H1 (cell line): ENCODE results near the gene OR9I1. TPM values are rescaled to one million over a fixed set of nuclear protein-coding genes. Genes with fewer than 3 reads are reported as not detected.

Experiments used
- ATF3 ChIP-seq: IDR thresholded peaks from 2 replicates; pipeline ENCODE4 v1.6.1; 2011; ENCODE audit warnings: low read depth, mild to moderate bottlenecking, low read length; ENCODE audit not compliant: insufficient read depth
- CBX8 ChIP-seq: fragments of 300-800, 300-1000 bp; sonication (generic); IDR thresholded peaks from 2 replicates; pipeline ENCODE4 v1.7.1; 2016; ENCODE audit warnings: low read depth, low read length, borderline replicate concordance
- POLR2A ChIP-seq, 2 experiments: IDR thresholded peaks; 1 replicate in 1 of 2; 2 replicates in 1 of 2; pipeline ENCODE4 v1.6.1; 2011; ENCODE audit warnings: low read depth in 2 of 2, low read length in 2 of 2, mild to moderate bottlenecking in 2 of 2; ENCODE audit errors: control extremely low read depth in 1 of 2
- SIRT6 ChIP-seq: IDR thresholded peaks from one replicate; pipeline ENCODE4 v1.7.1; 2012; ENCODE audit warnings: low read length, inconsistent platforms
- SIX5 ChIP-seq: IDR thresholded peaks from 2 replicates; pipeline ENCODE4 v1.6.1; 2011; ENCODE audit warnings: mild to moderate bottlenecking, low read depth, low read length
- SRF ChIP-seq: IDR thresholded peaks from 2 replicates; pipeline ENCODE4 v1.6.1; 2011; ENCODE audit warnings: mild to moderate bottlenecking, low read depth, low read length, moderate library complexity
- polyA plus RNA-seq, 7 experiments: library from polyadenylated mRNA; depleted of rRNA in 3 of 7; stranded (reverse) in 5 of 7; unstranded in 2 of 7; fragments of >200 nt in 5 of 7; fragments of 200-250 nt in 2 of 7; gene quantifications; 1 replicate in 5 of 7; 2 replicates in 1 of 7; 4 replicates in 1 of 7; pipeline versions ENCODE4 v1.2.1 to v1.2.3, GENCODE V29; 2011 to 2013; ENCODE audit warnings: missing spikeins in 2 of 7, mixed read lengths in 2 of 7
- total RNA-seq: library from RNA; stranded (reverse); fragmentation: NEBNext Ultra II Directional; extraction: Animal tissue kit (Norgen Biotek cat#: 25700); gene quantifications from 2 replicates; pipeline ENCODE4 v1.2.1, GENCODE V29; 2021
- TF ChIP-seq, protein P1 (sequence below): fragments of 300-600 bp; sonication (generic); IDR thresholded peaks from 2 replicates; pipeline ENCODE4 v1.7.1; 2012; ENCODE audit warnings: low read length, moderate library complexity, mild to moderate bottlenecking, inconsistent platforms; ENCODE audit not compliant: insufficient replicate concordance

The OR9I1 gene
- total and polyA plus RNA-seq, 2 of the 8 experiments (the other 6 are each of a cell fraction or from before 2014, with no cell fraction given), result not detected

DNA sequence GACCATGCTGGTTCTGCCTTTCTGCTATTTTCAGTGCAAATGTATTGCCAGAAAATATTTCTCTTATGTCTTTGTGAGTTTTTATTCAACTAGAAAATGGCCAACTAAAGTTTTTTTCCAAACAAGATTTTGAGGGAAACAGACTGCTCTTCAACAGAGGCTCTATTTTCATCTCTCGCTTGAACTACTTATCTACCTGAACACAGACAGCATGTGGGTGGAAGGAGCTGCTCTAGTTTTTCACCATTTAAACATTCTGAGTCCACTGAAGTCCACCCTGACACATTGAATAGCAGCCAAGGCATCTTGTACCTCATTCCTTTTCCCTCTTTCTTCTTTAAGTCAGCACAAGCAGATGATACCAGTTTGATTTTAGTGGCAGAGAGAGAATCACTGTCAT lies 9.8 kb upstream of the OR9I1 start (continued):
- TF ChIP-seq, protein P1, sequence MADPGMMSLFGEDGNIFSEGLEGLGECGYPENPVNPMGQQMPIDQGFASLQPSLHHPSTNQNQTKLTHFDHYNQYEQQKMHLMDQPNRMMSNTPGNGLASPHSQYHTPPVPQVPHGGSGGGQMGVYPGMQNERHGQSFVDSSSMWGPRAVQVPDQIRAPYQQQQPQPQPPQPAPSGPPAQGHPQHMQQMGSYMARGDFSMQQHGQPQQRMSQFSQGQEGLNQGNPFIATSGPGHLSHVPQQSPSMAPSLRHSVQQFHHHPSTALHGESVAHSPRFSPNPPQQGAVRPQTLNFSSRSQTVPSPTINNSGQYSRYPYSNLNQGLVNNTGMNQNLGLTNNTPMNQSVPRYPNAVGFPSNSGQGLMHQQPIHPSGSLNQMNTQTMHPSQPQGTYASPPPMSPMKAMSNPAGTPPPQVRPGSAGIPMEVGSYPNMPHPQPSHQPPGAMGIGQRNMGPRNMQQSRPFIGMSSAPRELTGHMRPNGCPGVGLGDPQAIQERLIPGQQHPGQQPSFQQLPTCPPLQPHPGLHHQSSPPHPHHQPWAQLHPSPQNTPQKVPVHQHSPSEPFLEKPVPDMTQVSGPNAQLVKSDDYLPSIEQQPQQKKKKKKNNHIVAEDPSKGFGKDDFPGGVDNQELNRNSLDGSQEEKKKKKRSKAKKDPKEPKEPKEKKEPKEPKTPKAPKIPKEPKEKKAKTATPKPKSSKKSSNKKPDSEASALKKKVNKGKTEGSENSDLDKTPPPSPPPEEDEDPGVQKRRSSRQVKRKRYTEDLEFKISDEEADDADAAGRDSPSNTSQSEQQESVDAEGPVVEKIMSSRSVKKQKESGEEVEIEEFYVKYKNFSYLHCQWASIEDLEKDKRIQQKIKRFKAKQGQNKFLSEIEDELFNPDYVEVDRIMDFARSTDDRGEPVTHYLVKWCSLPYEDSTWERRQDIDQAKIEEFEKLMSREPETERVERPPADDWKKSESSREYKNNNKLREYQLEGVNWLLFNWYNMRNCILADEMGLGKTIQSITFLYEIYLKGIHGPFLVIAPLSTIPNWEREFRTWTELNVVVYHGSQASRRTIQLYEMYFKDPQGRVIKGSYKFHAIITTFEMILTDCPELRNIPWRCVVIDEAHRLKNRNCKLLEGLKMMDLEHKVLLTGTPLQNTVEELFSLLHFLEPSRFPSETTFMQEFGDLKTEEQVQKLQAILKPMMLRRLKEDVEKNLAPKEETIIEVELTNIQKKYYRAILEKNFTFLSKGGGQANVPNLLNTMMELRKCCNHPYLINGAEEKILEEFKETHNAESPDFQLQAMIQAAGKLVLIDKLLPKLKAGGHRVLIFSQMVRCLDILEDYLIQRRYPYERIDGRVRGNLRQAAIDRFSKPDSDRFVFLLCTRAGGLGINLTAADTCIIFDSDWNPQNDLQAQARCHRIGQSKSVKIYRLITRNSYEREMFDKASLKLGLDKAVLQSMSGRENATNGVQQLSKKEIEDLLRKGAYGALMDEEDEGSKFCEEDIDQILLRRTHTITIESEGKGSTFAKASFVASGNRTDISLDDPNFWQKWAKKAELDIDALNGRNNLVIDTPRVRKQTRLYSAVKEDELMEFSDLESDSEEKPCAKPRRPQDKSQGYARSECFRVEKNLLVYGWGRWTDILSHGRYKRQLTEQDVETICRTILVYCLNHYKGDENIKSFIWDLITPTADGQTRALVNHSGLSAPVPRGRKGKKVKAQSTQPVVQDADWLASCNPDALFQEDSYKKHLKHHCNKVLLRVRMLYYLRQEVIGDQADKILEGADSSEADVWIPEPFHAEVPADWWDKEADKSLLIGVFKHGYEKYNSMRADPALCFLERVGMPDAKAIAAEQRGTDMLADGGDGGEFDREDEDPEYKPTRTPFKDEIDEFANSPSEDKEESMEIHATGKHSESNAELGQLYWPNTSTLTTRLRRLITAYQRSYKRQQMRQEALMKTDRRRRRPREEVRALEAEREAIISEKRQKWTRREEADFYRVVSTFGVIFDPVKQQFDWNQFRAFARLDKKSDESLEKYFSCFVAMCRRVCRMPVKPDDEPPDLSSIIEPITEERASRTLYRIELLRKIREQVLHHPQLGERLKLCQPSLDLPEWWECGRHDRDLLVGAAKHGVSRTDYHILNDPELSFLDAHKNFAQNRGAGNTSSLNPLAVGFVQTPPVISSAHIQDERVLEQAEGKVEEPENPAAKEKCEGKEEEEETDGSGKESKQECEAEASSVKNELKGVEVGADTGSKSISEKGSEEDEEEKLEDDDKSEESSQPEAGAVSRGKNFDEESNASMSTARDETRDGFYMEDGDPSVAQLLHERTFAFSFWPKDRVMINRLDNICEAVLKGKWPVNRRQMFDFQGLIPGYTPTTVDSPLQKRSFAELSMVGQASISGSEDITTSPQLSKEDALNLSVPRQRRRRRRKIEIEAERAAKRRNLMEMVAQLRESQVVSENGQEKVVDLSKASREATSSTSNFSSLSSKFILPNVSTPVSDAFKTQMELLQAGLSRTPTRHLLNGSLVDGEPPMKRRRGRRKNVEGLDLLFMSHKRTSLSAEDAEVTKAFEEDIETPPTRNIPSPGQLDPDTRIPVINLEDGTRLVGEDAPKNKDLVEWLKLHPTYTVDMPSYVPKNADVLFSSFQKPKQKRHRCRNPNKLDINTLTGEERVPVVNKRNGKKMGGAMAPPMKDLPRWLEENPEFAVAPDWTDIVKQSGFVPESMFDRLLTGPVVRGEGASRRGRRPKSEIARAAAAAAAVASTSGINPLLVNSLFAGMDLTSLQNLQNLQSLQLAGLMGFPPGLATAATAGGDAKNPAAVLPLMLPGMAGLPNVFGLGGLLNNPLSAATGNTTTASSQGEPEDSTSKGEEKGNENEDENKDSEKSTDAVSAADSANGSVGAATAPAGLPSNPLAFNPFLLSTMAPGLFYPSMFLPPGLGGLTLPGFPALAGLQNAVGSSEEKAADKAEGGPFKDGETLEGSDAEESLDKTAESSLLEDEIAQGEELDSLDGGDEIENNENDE, result no peak
- TF ChIP-seq SIRT6 (no peak), SRF (no peak), SIX5 (no peak), CBX8 (no peak), POLR2A (IDR thresholded peaks at IDR 0.05; ENCODE audit: control extremely low read depth in 1 of 2, low read depth in 2 of 2, low read length in 2 of 2) (no peak), ATF3 (no peak)
